Kidney (tissue), 14 donors: ENCODE data around the gene OOSP3. TPM values are rescaled to one million over a fixed set of nuclear protein-coding genes. Genes with fewer than 3 reads are reported as not detected.
A peak's percentile ranks its signal among the peaks of the same experiment; 100 is the strongest.
"Not testable (repeated sequence)": the region's sequence is repeated elsewhere in the genome, so short reads cannot be mapped to it uniquely, and the experiment has no call there.

Experiments
- DNase-seq, 5 donors: peaks; one replicate each; pipeline ENCODE4 v3.0.0-alpha.2; 2013 to 2020
- FAIRE-seq: peaks from 2 replicates; lab custom pipeline; 2012; peaks lifted over from hg19 to GRCh38; lab: Jason Lieb, UNC
- H3K27ac ChIP-seq, 2 donors: one replicate each; pipeline ENCODE4 v1.7.0; 2013; ENCODE audit warnings: low read depth in 2 of 2, low read length in 2 of 2, inconsistent platforms in 1 of 2
- H3K27me3 ChIP-seq: one replicate; pipeline ENCODE4 v1.7.1; 2013; ENCODE audit warnings: low read length, inconsistent platforms; ENCODE audit not compliant: control insufficient read depth, insufficient read depth
- H3K36me3 ChIP-seq, 3 donors: one replicate each; pipeline versions ENCODE4 v1.7.0 to v1.7.1; 2013; ENCODE audit warnings: low read length in 3 of 3, control low read depth in 1 of 3, inconsistent platforms in 1 of 3; ENCODE audit not compliant: insufficient read depth in 3 of 3, control insufficient read depth in 2 of 3
- H3K4me1 ChIP-seq, 3 donors: one replicate each; pipeline versions ENCODE4 v1.7.0 to v1.7.1; 2013; ENCODE audit warnings: low read length in 3 of 3, inconsistent platforms in 1 of 3, low read depth in 1 of 3; ENCODE audit not compliant: control insufficient read depth in 2 of 3, insufficient read depth in 2 of 3
- H3K4me3 ChIP-seq, 3 donors: one replicate each; pipeline versions ENCODE4 v1.7.0 to v1.8.1; 2013; ENCODE audit warnings: low read length in 3 of 3, control low read depth in 1 of 3, inconsistent platforms in 1 of 3
- H3K9ac ChIP-seq, 3 donors: one replicate each; pipeline versions ENCODE4 v1.7.0 to v1.7.1; 2013; ENCODE audit warnings: low read length in 3 of 3, control low read depth in 1 of 3, inconsistent platforms in 1 of 3
- H3K9me3 ChIP-seq, 3 donors: one replicate each; pipeline versions ENCODE4 v1.7.0 to v1.7.1; 2013; ENCODE audit warnings: low read length in 3 of 3, control low read depth in 1 of 3, inconsistent platforms in 1 of 3; ENCODE audit not compliant: control insufficient read depth in 2 of 3, insufficient read depth in 1 of 3
- intact Hi-C: fragments of 100-400 bp; cut with DNase I; formaldehyde crosslinking; loops from one replicate; pipeline ENCODE4 v1.11.1; 2022
- polyA plus RNA-seq: library from polyadenylated mRNA; stranded (reverse); fragments of 350-450 nt; fragmentation: Illumina TruSeq; extraction: RNeasy Lipid Tissue Mini Kit (QIAGEN cat#74804); gene quantifications from one replicate; pipeline ENCODE4 v1.2.3, GENCODE V29; 2014; ENCODE audit warnings: low read depth, low replicate concordance; ENCODE audit not compliant: insufficient read depth
- total RNA-seq: library from RNA; stranded (reverse); fragmentation: NEBNext Ultra II Directional; extraction: Animal tissue kit (Norgen Biotek cat#: 25700); gene quantifications from one replicate; pipeline ENCODE4 v1.2.1, GENCODE V29; 2021
- TF ChIP-seq, protein P1 (sequence below): IDR thresholded peaks from 3 replicates; pipeline ENCODE4 v1.5.1; 2012; ENCODE audit warnings: mild to moderate bottlenecking, moderate library complexity, borderline replicate concordance; ENCODE audit not compliant: insufficient read depth; ENCODE audit errors: extremely low read depth
- donor health status: control.
- donor health status: control.
- donor health status: control.
- donor health status: control.
- donor health status: control.
- donor health status: DM: yes; HTN: yes; CAD: no.
- donor health status: Normal renal cell carcinoma (clear cell type).

Gene OOSP3
- total and polyA plus RNA-seq, 2 donors from 2014 or later: not detected

DNA sequence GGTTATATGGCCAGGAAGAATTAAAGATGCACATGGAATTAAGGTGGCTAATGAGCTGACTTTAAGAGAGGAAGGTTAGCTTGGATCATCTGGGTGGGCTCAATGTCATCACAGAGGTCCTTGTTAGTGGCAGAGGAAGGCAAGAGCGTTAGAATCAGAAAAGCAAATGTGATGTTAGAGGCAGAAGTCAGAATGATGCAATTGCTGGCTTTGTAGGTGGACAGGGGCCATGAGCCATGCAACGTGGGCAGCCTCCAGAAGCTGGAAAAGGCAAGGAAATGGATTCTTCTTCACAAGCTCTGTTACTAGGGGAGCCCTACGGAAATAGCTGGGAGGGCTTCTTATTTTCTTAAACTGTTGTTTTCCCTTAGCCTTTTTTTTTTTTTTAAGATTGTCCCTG is 31.0 kb upstream of the OOSP3 start:
- FAIRE-seq (no peak), DNase-seq (no peak)
- no peaks in the 10 kb centered on the region for H3K27me3 ChIP-seq
- intact Hi-C loops: no loop called here
- TF ChIP-seq, protein P1, sequence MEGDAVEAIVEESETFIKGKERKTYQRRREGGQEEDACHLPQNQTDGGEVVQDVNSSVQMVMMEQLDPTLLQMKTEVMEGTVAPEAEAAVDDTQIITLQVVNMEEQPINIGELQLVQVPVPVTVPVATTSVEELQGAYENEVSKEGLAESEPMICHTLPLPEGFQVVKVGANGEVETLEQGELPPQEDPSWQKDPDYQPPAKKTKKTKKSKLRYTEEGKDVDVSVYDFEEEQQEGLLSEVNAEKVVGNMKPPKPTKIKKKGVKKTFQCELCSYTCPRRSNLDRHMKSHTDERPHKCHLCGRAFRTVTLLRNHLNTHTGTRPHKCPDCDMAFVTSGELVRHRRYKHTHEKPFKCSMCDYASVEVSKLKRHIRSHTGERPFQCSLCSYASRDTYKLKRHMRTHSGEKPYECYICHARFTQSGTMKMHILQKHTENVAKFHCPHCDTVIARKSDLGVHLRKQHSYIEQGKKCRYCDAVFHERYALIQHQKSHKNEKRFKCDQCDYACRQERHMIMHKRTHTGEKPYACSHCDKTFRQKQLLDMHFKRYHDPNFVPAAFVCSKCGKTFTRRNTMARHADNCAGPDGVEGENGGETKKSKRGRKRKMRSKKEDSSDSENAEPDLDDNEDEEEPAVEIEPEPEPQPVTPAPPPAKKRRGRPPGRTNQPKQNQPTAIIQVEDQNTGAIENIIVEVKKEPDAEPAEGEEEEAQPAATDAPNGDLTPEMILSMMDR: no peak
- H3K27ac ChIP-seq: no peak overlapping the region
- H3K9me3 ChIP-seq: no peaks in the 10 kb centered on the region
- H3K36me3 ChIP-seq: no peaks in the 10 kb centered on the region
- no peak overlapping the region for H3K4me3 ChIP-seq
- H3K4me1 ChIP-seq: peaks cover 0 to 2% (median 0%) of the 10 kb centered on the region in 3 donors
- H3K9ac ChIP-seq: no peak overlapping the region

DNA sequence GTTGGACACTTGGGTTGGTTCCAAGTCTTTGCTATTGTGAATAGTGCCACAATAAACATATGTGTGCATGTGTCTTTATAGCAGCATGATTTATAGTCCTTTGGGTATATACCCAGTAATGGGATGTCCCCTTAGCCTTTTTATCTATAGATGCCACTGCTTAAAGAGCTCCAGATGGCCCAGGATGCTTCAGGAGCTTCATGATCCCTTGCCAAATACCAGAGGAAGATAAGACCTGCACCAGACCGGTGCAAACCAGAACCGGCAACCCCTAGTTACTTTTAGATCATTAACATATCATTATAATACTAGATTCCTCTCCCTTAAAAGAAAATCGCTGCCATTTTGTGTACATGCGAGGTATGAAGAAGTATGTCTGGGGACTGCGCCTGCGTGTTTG is 30.1 kb upstream of the OOSP3 start:
- H3K27ac ChIP-seq, FAIRE-seq, H3K27me3 ChIP-seq, H3K9ac ChIP-seq, H3K4me1 ChIP-seq, H3K9me3 ChIP-seq, H3K4me3 ChIP-seq, DNase-seq, intact Hi-C loops, H3K36me3 ChIP-seq: not testable (repeated sequence)

DNA sequence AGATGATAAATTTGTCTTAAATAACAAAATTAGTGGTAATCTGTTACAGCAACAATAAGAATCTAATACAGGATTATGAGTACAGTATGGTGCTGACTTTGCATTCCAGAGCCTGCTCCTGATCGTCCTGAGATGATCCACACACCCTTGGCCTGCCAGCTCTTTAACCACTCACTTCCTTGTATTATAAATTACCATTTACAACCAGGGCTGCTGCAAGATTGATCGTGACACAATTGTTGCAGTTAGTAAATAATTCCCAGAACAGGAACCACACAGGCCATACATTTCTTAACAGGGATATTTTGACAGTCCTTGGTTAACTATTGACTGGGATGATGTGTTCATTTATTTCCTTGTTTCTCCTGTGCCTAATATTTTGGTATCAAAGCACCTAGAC is 29.5 kb upstream of the OOSP3 start:
- peaks cover 0 to 2% (median 0%) of the 10 kb centered on the region in 3 donors for H3K4me1 ChIP-seq
- intact Hi-C loops: no loop called here
- H3K36me3 ChIP-seq: no peaks in the 10 kb centered on the region
- H3K4me3 ChIP-seq: no peak overlapping the region
- no peaks in the 10 kb centered on the region for H3K27me3 ChIP-seq
- no peaks in the 10 kb centered on the region for H3K9me3 ChIP-seq
- TF ChIP-seq, protein P1: no peak
- no peak for FAIRE-seq
- no peak overlapping the region for H3K27ac ChIP-seq
- no peak overlapping the region for H3K9ac ChIP-seq
- peak in 2 of 5 donors; percentile 29 to 40 for DNase-seq

DNA sequence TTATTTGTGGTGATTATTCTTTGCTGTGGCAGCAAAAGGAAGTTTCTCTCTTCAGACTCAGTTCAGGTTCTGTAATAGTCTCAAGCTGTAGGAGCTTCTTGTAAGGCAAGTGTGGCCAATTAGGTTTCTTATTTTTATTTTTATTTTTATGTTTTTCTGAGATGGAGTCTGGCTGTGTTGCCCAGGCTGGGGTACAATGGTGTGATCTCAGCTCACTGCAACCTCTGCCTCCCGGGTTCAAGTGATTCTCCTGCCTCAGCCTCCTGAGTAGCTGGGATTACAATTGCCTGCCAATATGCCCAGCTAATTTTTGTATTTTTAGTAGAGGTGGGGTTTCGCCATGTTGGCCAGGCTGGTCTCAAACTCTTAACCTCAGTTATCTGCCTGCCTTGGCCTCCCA is 29.0 kb upstream of the OOSP3 start:
- H3K4me1 ChIP-seq, H3K36me3 ChIP-seq, FAIRE-seq, H3K9ac ChIP-seq, H3K27ac ChIP-seq, DNase-seq, H3K9me3 ChIP-seq, H3K27me3 ChIP-seq, H3K4me3 ChIP-seq, intact Hi-C loops: not testable (repeated sequence)

DNA sequence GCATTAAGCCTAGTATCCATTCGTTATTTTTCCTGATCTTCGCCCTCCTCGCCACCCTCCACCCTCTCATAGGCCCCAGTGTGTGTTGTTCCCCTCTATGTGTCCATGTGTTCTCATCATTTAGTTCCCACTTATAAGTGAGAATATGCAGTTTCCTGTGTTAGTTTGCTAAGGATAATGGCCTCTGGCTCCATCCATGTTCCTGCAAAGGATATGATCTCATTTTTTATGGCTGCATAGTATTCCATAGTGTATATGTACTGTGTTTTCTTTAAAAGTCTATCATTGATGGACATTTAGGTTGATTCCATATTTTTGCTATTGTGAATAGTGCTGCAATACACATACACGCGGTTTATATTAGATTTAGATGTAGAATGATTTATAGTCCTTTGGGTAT is 27.2 kb upstream of the OOSP3 start:
- H3K4me3 ChIP-seq, H3K27ac ChIP-seq, intact Hi-C loops, H3K9ac ChIP-seq, H3K36me3 ChIP-seq, H3K9me3 ChIP-seq, DNase-seq, H3K27me3 ChIP-seq, H3K4me1 ChIP-seq, FAIRE-seq: not testable (repeated sequence)
